ENCODE data around the gene GRPEL1.
"Not testable (repeated sequence)": the region's sequence is repeated elsewhere in the genome, so short reads cannot be mapped to it uniquely, and the experiment has no call there.

The GRPEL1 gene

GRCh38 chr4:7089213-7089986 lies 21.5 kb upstream of the GRPEL1 start:
- no peak for DNase-seq

- no peak for DNase-seq
Measured at GRCh38 chr4:7087036-7087435, 19.2 kb upstream of the GRPEL1 start.

GRCh38 chr4:7086384-7086783 lies 18.5 kb upstream of the GRPEL1 start:
- no peak for DNase-seq

- DNase-seq: not testable (repeated sequence)
Measured at GRCh38 chr4:7084564-7084961, 16.7 kb upstream of the GRPEL1 start.

GRCh38 chr4:7083597-7084563 lies 16.0 kb upstream of the GRPEL1 start:
- no peak for DNase-seq

- not testable (repeated sequence) for DNase-seq
Measured at GRCh38 chr4:7079909-7080308, 12.0 kb upstream of the GRPEL1 start.

GRCh38 chr4:7079483-7079882 lies 11.6 kb upstream of the GRPEL1 start:
- not testable (repeated sequence) for DNase-seq

- no peak for DNase-seq
Measured at GRCh38 chr4:7078025-7078424, 10.2 kb upstream of the GRPEL1 start.

GRCh38 chr4:7077371-7077770 lies 9.5 kb upstream of the GRPEL1 start:
- no peak for DNase-seq

GRCh38 chr4:7076696-7077082 lies 8.8 kb upstream of the GRPEL1 start:
- no peak for DNase-seq

- DNase-seq: no peak
Measured at GRCh38 chr4:7075962-7076695, 8.3 kb upstream of the GRPEL1 start.

GRCh38 chr4:7074426-7074825 lies 6.6 kb upstream of the GRPEL1 start:
- DNase-seq: no peak

- no peak for DNase-seq
Measured at GRCh38 chr4:7073526-7074390, 5.9 kb upstream of the GRPEL1 start.

- DNase-seq: no peak
Measured at GRCh38 chr4:7073059-7073458, 5.2 kb upstream of the GRPEL1 start.

GRCh38 chr4:7070729-7071511 lies 3.1 kb upstream of the GRPEL1 start:
- peak; percentile 89 for DNase-seq

GRCh38 chr4:7068883-7069282 lies 1.0 kb upstream of the GRPEL1 start:
- no peak for DNase-seq

GRCh38 chr4:7068279-7068842 lies 497 bp upstream of the GRPEL1 start:
- no peak for DNase-seq

- no peak for DNase-seq
Measured at GRCh38 chr4:7067126-7067451, 775 bp downstream of the GRPEL1 start.

GRCh38 chr4:7066493-7066892 lies 1.4 kb downstream of the GRPEL1 start:
- DNase-seq: no peak

- no peak for DNase-seq
Measured at GRCh38 chr4:7066006-7066405, 1.9 kb downstream of the GRPEL1 start.

- DNase-seq: no peak
Measured at GRCh38 chr4:7063362-7063761, 4.5 kb downstream of the GRPEL1 start.

All from activated CD4-positive, alpha-beta T cell treated with anti-CD3 and anti-CD28 coated beads, Interleukin-2, amount 50 U/mL, for 1 hour (primary cell).